ENCODE results near the gene CGB2.
A peak's percentile ranks its signal among the peaks of the same experiment; 100 is the strongest.
"Not testable (repeated sequence)": the region's sequence is repeated elsewhere in the genome, so short reads cannot be mapped to it uniquely, and the experiment has no call there.

Gene CGB2

GRCh38 chr19:49016067-49016839 is 15.4 kb upstream of the CGB2 start:
- Mint-ChIP-seq H3K9me3 (no peaks in the 10 kb centered on the region), H3K27ac (peak overlapping the region in 1 of 2 donors; percentile 58), H3K36me3 (ENCODE audit: insufficient read depth) (peaks cover 4% of the 10 kb centered on the region), H3K27me3 (peaks cover 0 to 8% of the 10 kb centered on the region in 2 donors), H3K4me3 (no peak overlapping the region), H3K4me1 (ENCODE audit: low read depth in 2 of 2) (peaks cover 10 to 16% of the 10 kb centered on the region in 2 donors)
- DNase-seq (no peak), ATAC-seq (replicated peaks) (no peak)

DNA sequence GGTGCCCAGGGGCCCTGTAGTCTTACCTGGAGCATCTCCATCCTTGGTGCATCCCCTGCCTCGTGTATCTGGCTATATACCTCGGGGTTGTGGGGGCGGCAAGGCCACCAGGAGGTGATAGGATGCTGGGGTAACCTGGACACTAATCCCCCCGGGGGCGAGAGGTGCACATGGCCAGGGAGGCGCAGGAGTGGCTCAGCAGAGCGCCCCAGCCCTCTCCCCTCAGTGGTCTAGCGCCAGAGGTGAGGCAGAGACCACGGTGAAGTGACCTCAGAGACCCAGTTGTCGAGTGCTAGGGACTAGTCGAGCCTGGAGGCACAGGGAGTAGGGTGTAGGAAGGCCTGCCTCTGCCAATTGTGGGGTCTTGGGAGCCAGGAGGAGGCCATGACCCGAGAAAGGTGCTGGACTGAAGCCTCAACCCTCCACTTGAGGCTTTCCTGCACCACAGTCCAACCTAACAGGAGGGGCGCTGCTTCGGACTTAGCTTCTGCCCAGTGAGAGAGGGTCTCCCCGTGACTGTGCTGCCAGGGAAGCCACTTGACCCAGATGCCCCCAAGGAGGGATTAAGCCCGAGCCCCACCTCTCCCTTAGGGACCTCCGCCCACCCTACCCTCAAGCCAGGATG is 14.5 kb upstream of the CGB2 start, which contains the start of gene LHB:
LHB (minus strand) TSS at position 51 of the 625 bp plus-strand sequence; CDS start at position 41, 10 bp downstream.
- ATAC-seq (replicated peaks) (no peak), DNase-seq (no peak)
- peak within 1 kb of the TSS; percentile 93 to 94 for H3K4me3 Mint-ChIP-seq
- H3K4me1 Mint-ChIP-seq (ENCODE audit: low read depth in 2 of 2): peaks cover 11 to 19% of the 10 kb centered on the region in 2 donors
- no peaks in the 10 kb centered on the region for H3K9me3 Mint-ChIP-seq
- peak within 1 kb of the TSS in 1 of 2 donors; percentile 58 for H3K27ac Mint-ChIP-seq
- peaks cover 0 to 8% of the 10 kb centered on the region in 2 donors for H3K27me3 Mint-ChIP-seq
- H3K36me3 Mint-ChIP-seq (ENCODE audit: insufficient read depth): peaks cover 4% of the 10 kb centered on the region

GRCh38 chr19:49017666-49018351 is 13.9 kb upstream of the CGB2 start:
- ATAC-seq (replicated peaks): peak; percentile 82
- Mint-ChIP-seq H3K4me1 (ENCODE audit: low read depth in 2 of 2) (peaks cover 11 to 19% of the 10 kb centered on the region in 2 donors), H3K4me3 (peak overlapping the region; percentile 93 to 94), H3K36me3 (ENCODE audit: insufficient read depth) (peaks cover 4% of the 10 kb centered on the region), H3K27ac (no peak overlapping the region), H3K9me3 (no peaks in the 10 kb centered on the region), H3K27me3 (peaks cover 0 to 8% of the 10 kb centered on the region in 2 donors)
- DNase-seq: peak; percentile 68 to 74 (median 71)

GRCh38 chr19:49018388-49019241 is 13.1 kb upstream of the CGB2 start:
- peak overlapping the region; percentile 89 to 90 for H3K27ac Mint-ChIP-seq
- peak; percentile 25 for ATAC-seq (replicated peaks)
- DNase-seq; H3K9me3 Mint-ChIP-seq; H3K36me3 Mint-ChIP-seq (ENCODE audit: insufficient read depth); H3K27me3 Mint-ChIP-seq: not testable (repeated sequence)
- peak overlapping the region; percentile 93 to 94 for H3K4me3 Mint-ChIP-seq
- H3K4me1 Mint-ChIP-seq (ENCODE audit: low read depth in 2 of 2): peaks cover 11 to 19% of the 10 kb centered on the region in 2 donors

GRCh38 chr19:49019242-49019932 is 12.3 kb upstream of the CGB2 start:
- Mint-ChIP-seq H3K4me1 (ENCODE audit: low read depth in 2 of 2) (peaks cover 11 to 19% of the 10 kb centered on the region in 2 donors), H3K27me3 (peaks cover 0 to 8% of the 10 kb centered on the region in 2 donors), H3K9me3 (no peaks in the 10 kb centered on the region), H3K36me3 (ENCODE audit: insufficient read depth) (peaks cover 4% of the 10 kb centered on the region), H3K27ac (peak overlapping the region; percentile 89 to 90), H3K4me3 (peak overlapping the region; percentile 93 to 94)
- ATAC-seq (replicated peaks) (peak; percentile 48), DNase-seq (peak; percentile 40 to 54 (median 49))

DNA sequence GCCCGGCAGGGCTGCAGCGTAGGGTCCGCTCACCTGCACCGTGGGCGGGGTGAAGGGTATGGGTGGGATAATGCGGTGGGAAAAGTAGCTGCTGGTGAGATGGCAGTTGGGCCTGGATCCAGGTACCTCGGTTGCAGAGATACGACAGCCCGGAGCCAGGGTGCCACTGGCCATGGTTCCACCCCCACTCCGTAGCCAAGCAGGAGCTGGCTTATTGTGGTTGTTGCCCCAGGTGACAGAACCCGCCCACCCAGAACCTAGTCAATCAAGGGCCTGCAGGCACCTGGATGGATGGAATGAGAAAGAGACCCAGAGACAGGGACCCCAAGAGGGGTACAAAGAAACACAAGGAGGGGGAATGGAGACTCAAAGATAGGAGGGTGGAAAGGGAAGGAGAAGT is 11.3 kb upstream of the CGB2 start:
- Mint-ChIP-seq H3K9me3 (no peaks in the 10 kb centered on the region), H3K27me3 (peaks cover 0 to 8% of the 10 kb centered on the region in 2 donors), H3K4me1 (ENCODE audit: low read depth in 2 of 2) (peaks cover 11 to 19% of the 10 kb centered on the region in 2 donors), H3K36me3 (ENCODE audit: insufficient read depth) (peaks cover 4% of the 10 kb centered on the region), H3K4me3 (peak overlapping the region; percentile 93 to 94), H3K27ac (no peak overlapping the region)
- ATAC-seq (replicated peaks) (no peak), DNase-seq (no peak)

DNA sequence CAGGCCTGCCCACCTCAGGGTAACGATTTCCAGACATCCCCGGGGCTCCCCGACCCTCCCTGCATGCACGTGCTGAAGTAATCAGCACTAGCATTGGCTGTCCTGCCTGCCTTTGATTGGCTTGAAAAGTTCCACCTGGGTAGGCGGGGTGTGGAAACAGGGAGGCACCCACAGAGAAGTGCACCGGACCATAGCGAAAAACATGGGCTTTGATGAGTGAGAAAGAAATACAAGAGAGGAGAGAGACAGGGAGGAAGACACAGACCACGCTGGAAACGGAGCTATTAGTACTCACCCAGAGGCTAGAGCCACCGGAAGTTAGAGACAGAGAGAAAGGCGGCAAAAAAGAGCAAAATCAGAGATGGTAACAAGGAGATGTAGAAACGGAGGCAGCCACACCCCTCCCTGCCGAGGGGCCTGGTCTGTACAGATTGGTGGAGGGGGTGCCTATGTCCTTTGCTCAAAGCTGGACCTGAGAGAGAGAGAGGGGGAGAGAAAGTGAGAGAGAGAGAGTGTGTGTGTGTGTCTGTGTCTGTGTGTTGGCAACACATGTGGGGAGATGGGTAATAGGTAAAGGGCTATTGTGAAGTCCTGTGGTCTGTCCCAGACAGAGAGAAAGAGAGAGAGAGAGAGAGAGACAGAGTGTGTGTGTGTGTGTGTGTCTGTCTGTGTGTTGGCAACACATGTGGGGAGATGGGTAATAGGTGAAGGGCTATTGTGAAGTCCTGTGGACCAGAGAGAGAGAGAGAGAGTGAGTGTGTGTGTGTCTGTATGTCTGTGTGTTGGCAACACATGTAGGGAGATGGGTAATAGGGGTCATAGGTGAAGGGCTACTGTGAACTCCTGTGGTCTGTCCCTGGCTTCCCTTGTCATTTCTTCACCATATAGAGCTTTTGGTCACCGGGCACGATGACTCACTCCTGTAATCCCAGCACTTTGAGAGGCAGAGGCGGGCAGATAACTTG is 10.5 kb upstream of the CGB2 start:
- no peak for DNase-seq
- no peak for ATAC-seq (replicated peaks)
- H3K4me3 Mint-ChIP-seq: no peak overlapping the region
- H3K27me3 Mint-ChIP-seq: peaks cover 0 to 14% of the 10 kb centered on the region in 2 donors
- peaks cover 4% of the 10 kb centered on the region for H3K36me3 Mint-ChIP-seq (ENCODE audit: insufficient read depth)
- H3K4me1 Mint-ChIP-seq (ENCODE audit: low read depth in 2 of 2): peaks cover 11 to 19% of the 10 kb centered on the region in 2 donors
- no peaks in the 10 kb centered on the region for H3K9me3 Mint-ChIP-seq
- peak overlapping the region; percentile 0 to 5 for H3K27ac Mint-ChIP-seq

DNA sequence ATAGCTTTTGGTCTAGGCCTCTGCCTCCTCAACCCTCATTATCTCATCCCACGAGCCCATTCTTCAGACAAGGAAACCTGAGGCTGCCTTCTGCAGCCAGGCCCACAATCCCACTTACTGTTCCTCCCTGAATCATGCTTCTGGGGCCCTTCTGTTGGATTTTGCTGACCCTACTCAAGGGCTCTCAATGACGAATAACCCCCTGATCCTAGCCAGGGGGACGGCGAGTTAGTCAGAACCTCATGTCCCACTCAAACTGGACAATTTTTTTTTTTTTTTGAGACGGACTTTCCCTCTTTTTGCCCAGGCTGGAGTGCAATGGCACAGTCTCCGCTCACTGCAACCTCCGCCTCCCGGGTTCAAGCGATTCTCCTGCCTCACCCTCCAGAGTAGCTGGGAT is 9.6 kb upstream of the CGB2 start:
- Mint-ChIP-seq H3K27me3 (peaks cover 0 to 14% of the 10 kb centered on the region in 2 donors), H3K4me3 (no peak overlapping the region), H3K9me3 (no peaks in the 10 kb centered on the region), H3K27ac (no peak overlapping the region), H3K4me1 (ENCODE audit: low read depth in 2 of 2) (peaks cover 11 to 19% of the 10 kb centered on the region in 2 donors), H3K36me3 (ENCODE audit: insufficient read depth) (no peaks in the 10 kb centered on the region)
- DNase-seq: no peak
- ATAC-seq (replicated peaks): no peak

DNA sequence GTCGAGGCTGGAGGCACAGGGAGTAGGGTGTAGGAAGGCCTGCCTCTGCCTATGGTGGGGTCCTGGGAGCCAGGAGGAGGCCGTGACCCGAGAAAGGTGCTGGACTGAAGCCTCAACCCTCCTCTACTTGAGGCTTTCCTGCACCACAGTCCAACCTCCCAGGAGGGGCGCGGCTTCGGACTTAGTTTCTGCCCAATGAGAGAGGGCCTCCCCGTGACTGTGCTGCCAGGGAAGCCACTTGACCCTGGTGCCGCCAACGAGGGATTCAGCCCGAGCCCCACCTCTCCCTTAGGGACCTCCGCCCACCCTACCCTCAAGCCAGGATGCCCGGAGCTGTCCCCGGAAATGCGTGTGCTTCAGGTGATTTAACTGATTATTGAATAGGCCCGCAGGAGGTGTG is 7.5 kb upstream of the CGB2 start, which contains the start of gene CGB3:
CGB3 (minus strand) TSS at position 101 of the 400 bp plus-strand sequence. CDS start 362 bp downstream, outside the sequence.
- H3K27me3 Mint-ChIP-seq: peaks cover 0 to 10% of the 10 kb centered on the region in 2 donors
- H3K36me3 Mint-ChIP-seq (ENCODE audit: insufficient read depth); H3K27ac Mint-ChIP-seq; H3K9me3 Mint-ChIP-seq; DNase-seq; ATAC-seq (replicated peaks); H3K4me3 Mint-ChIP-seq: not testable (repeated sequence)
- peaks cover 5 to 12% of the 10 kb centered on the region in 2 donors for H3K4me1 Mint-ChIP-seq (ENCODE audit: low read depth in 2 of 2)

DNA sequence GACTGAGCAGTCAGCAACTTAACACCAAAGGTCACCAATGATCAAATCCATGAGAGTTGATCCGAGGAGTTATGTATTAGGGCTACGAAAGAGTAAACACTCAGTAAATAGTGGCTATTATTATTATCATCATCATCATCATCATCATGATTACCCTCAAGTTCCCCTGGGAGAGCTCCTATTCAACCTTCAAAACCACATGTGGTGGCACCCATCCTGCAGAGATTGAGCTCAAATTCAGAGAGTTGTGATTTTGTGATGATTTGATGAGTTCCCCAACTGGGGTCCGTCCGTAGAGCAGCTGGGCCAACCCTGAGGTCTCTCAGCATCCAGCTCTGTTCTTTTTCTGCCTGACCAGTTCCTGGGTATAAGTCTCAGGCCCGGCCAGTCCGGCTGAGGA is 6.6 kb upstream of the CGB2 start:
- H3K27me3 Mint-ChIP-seq: peaks cover 0 to 15% of the 10 kb centered on the region in 2 donors
- not testable (repeated sequence) for H3K4me1 Mint-ChIP-seq (ENCODE audit: low read depth in 2 of 2); H3K4me3 Mint-ChIP-seq; ATAC-seq (replicated peaks); H3K9me3 Mint-ChIP-seq; DNase-seq; H3K36me3 Mint-ChIP-seq (ENCODE audit: insufficient read depth); H3K27ac Mint-ChIP-seq

GRCh38 chr19:49025599-49025998 is 6.1 kb upstream of the CGB2 start:
- not testable (repeated sequence) for ATAC-seq (replicated peaks); H3K9me3 Mint-ChIP-seq; DNase-seq; H3K4me1 Mint-ChIP-seq (ENCODE audit: low read depth in 2 of 2); H3K36me3 Mint-ChIP-seq (ENCODE audit: insufficient read depth); H3K27ac Mint-ChIP-seq; H3K4me3 Mint-ChIP-seq
- H3K27me3 Mint-ChIP-seq: peaks cover 0 to 15% of the 10 kb centered on the region in 2 donors
